NB4 (cell line): Measurements from ENCODE around the gene LETMD1.

ENCODE experiments used
- POLR2A ChIP-seq: IDR thresholded peaks from 2 replicates; pipeline ENCODE4 v1.6.1; 2011; ENCODE audit warnings: mild to moderate bottlenecking; ENCODE audit not compliant: insufficient read length; ENCODE audit errors: extremely low read depth
- TF ChIP-seq, protein P1 (sequence below): IDR thresholded peaks from one replicate; pipeline ENCODE4 v1.5.1; 2012; ENCODE audit warnings: low read depth, low read length

DNA sequence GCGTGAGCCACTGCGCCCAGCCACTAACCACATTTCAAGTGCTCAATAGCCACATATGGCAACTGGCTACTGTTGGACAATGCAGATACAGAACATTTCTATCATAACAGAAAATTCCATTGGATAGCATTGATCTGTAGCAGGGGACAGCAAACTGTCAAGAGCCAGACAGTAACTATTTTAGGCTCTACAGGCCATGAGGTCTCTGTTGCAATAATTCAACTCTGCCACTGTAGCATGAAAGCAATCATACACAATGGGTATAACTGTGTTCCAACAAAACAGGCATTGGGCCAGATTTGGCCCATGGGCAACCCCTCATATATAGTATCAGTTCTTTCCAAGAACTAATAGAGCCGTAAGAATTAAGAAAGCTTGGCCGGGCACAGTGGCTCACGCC is 27.3 kb downstream of the LETMD1 start:
- TF ChIP-seq, protein P1, sequence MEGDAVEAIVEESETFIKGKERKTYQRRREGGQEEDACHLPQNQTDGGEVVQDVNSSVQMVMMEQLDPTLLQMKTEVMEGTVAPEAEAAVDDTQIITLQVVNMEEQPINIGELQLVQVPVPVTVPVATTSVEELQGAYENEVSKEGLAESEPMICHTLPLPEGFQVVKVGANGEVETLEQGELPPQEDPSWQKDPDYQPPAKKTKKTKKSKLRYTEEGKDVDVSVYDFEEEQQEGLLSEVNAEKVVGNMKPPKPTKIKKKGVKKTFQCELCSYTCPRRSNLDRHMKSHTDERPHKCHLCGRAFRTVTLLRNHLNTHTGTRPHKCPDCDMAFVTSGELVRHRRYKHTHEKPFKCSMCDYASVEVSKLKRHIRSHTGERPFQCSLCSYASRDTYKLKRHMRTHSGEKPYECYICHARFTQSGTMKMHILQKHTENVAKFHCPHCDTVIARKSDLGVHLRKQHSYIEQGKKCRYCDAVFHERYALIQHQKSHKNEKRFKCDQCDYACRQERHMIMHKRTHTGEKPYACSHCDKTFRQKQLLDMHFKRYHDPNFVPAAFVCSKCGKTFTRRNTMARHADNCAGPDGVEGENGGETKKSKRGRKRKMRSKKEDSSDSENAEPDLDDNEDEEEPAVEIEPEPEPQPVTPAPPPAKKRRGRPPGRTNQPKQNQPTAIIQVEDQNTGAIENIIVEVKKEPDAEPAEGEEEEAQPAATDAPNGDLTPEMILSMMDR: no peak
- no peak for TF ChIP-seq POLR2A
